Measurements from ENCODE around the gene DHX34. TPM values are rescaled to one million over a fixed set of nuclear protein-coding genes. Genes with fewer than 3 reads are reported as not detected.

The DHX34 gene, protein sequence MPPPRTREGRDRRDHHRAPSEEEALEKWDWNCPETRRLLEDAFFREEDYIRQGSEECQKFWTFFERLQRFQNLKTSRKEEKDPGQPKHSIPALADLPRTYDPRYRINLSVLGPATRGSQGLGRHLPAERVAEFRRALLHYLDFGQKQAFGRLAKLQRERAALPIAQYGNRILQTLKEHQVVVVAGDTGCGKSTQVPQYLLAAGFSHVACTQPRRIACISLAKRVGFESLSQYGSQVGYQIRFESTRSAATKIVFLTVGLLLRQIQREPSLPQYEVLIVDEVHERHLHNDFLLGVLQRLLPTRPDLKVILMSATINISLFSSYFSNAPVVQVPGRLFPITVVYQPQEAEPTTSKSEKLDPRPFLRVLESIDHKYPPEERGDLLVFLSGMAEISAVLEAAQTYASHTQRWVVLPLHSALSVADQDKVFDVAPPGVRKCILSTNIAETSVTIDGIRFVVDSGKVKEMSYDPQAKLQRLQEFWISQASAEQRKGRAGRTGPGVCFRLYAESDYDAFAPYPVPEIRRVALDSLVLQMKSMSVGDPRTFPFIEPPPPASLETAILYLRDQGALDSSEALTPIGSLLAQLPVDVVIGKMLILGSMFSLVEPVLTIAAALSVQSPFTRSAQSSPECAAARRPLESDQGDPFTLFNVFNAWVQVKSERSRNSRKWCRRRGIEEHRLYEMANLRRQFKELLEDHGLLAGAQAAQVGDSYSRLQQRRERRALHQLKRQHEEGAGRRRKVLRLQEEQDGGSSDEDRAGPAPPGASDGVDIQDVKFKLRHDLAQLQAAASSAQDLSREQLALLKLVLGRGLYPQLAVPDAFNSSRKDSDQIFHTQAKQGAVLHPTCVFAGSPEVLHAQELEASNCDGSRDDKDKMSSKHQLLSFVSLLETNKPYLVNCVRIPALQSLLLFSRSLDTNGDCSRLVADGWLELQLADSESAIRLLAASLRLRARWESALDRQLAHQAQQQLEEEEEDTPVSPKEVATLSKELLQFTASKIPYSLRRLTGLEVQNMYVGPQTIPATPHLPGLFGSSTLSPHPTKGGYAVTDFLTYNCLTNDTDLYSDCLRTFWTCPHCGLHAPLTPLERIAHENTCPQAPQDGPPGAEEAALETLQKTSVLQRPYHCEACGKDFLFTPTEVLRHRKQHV
- total RNA-seq (2022; extraction: Qiagen RNA extraction; ENCODE audit: low read depth), result 18.3 to 41.9 TPM (median 38.6 TPM) in 5 replicates

DNA sequence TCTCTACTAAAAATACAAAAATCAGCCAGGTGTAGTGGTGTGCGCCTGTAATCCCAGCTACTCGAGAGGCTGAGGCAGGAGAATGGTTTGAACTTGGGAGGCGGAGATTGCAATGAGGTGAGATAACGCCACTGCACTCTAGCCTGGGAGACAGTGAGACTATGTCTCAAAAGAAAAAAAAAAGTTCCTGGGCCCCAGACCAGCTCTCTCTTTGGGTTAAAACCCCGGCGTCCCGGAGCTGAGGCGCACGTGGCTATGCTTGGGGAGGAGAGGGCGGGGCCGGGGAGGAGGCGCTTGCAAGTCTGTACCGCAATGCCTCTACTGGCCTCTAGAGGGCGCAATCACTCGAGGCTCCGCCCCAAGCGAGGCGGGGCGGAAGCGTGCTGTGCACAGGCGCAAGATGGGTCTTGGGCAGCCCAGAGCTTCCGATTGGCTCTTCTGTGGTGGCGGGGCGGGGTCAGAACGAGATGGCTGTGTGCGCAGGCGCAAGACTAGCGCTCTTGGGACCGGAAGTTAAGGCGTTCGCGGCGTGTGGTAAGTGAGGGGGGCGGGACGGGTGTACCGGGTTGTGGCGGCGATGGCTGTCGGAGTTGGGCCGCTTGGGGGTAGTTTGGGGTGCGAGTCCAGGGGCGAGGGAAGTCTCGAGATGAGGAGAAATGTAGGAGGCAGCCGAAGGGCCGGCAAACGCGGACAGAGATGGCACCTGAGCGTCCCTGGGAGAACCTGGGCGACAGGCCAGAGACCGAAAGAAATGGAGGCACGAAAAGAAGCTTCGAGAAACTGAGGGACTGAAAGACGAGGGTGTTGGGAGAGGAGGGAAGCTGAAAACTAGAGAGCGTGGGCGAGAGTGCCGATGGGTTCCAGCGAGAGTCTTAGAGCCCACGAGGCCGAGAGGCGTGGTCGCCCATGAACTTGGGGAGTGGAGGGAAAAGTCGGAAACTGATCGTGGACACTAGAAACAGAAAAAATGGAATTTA, at the start of gene DHX34:
Gene DHX34, plus strand, starts transcription at position 497 of the 977 bp plus-strand sequence. CDS start 3,716 bp downstream, outside the sequence.

DNA sequence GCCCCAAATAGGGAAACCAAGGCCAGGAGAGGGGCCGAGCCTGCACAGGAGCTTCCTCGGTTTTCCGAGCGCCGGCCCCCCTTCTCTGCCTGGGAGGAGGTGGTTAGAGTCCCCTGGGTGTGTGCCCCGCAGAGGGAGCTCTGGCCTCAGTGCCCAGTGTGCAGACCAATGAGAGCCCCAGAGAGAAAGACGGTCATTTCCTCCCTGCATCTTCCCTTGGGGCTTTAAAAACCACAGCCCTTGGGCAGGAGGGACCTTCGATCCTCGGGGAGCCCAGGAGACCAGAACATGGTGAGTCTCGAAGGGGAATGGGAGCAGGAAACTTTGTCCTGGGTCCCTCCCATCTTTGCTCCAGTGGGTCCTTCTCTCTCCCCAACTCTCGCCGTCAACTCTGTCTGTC, 39.5 kb upstream of the DHX34 start, which contains the start of gene C5AR1:
Gene C5AR1, plus strand, starts transcription at position 254 of the 400 bp plus-strand sequence. Its CDS starts 35 bp downstream, at position 289.

DNA sequence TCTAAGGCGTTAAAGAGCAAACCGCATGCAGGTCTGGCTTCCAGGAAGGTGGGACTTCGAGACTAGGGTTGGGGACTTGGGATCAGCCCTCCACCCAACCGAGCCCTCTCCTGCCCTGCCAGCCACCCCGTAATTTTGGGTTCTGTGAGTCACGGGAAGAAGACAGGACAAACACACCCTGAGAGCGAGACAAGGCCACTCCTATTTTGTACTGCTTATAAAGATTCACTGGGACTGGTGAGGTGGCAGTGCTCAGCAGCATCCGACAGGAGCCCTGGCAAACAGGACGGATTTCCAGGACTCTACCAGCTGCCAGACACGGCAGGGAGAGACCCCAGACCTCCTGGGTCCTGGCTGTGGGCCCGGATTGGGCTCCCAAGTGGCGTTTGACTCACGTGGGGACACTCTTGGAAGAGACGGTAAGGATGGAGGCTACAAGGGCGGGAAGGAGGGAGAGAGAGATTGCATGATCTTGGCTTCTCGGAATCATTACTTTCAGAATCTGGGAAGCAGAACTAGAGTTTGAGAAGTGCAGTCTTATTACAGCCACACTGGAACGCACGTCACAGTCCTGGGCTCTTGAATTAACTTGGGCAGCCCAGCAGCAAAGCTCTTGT, 17.1 kb upstream of the DHX34 start, which contains the start of gene C5AR2:
Gene C5AR2, plus strand, starts transcription at position 245 of the 617 bp plus-strand sequence. CDS start 8,625 bp downstream, outside the sequence.

DNA sequence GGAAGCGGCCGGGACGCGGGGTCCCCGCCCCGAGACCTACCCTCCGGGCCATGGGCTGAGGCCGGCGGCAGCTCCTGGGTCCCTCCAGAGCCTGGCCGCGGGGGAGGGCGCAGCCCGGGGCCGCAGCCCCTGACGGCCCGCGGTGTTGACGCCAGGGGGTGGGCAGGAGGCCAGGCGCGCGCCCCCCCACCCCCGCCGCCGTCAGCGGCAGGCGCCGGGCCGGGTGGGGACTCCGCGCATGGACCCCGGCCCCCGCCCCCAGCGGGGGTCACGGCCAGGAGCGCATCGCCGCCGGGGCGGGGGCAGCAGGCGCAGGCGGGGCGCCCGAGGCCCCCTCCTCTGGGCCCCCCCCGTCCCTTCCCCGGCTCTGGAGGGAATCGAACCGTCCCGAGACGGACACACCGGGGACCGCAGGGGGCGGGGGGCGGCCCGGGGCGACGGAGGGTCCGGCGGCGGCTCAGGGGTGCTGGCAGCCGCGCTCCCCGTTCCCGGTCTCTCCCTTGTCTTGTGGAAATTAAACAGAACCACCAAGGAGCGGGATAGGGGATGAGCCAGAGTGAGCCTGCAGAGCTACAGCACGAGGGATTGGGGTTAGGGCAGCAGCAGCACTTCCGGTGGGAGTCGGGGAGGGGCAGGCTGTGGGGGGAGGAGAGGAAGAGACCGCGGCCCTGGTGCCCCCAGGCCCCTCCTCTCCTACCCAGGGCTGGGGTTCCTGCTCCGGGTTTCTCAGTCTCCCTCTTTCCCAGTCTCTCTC, 70.1 kb downstream of the DHX34 start, which contains the start of gene MEIS3:
Gene MEIS3, minus strand, starts transcription at position 498 of the 754 bp plus-strand sequence. Its CDS starts 446 bp downstream, at position 52.

Other genes starting within 250 kb of the DHX34 start
- gene ZC3H4, start 235.5 kb upstream of the DHX34 start, total RNA-seq (2022; extraction: Qiagen RNA extraction; ENCODE audit: low read depth), result 18.4 to 23.8 TPM (median 20.5 TPM) in 5 replicates
- 208 to 237 TPM (median 216 TPM) in 5 replicates for gene SAE1, start 218.5 kb upstream of the DHX34 start, total RNA-seq (2022; extraction: Qiagen RNA extraction; ENCODE audit: low read depth)
- gene BBC3, start 118.1 kb upstream of the DHX34 start, total RNA-seq (2022; extraction: Qiagen RNA extraction; ENCODE audit: low read depth), result 14.6 to 30.6 TPM (median 28.4 TPM) in 5 replicates
- 21.5 to 29.7 TPM (median 25.9 TPM) in 5 replicates for gene CCDC9, start 92.8 kb upstream of the DHX34 start, total RNA-seq (2022; extraction: Qiagen RNA extraction; ENCODE audit: low read depth)
- gene INAFM1, start 74.4 kb upstream of the DHX34 start, total RNA-seq (2022; extraction: Qiagen RNA extraction; ENCODE audit: low read depth), result 4.4 to 12.1 TPM (median 10.8 TPM) in 5 replicates
- 1.6 to 3.0 TPM (median 2.5 TPM) in 5 replicates for gene C5AR1, start 39.5 kb upstream of the DHX34 start, total RNA-seq (2022; extraction: Qiagen RNA extraction; ENCODE audit: low read depth)
- 3.1 to 10.0 TPM (median 7.5 TPM) in 5 replicates for gene C5AR2, start 17.1 kb upstream of the DHX34 start, total RNA-seq (2022; extraction: Qiagen RNA extraction; ENCODE audit: low read depth)
- gene MEIS3, start 70.2 kb downstream of the DHX34 start, total RNA-seq (2022; extraction: Qiagen RNA extraction; ENCODE audit: low read depth), result 28.9 to 46.6 TPM (median 36.9 TPM) in 5 replicates
- gene SLC8A2, start 122.6 kb downstream of the DHX34 start, total RNA-seq (2022; extraction: Qiagen RNA extraction; ENCODE audit: low read depth), result 0.18 to 1.1 TPM (median 0.40 TPM) in 5 replicates
- 18.5 to 21.5 TPM (median 19.6 TPM) in 5 replicates for gene KPTN, start 134.9 kb downstream of the DHX34 start, total RNA-seq (2022; extraction: Qiagen RNA extraction; ENCODE audit: low read depth)
- 84.2 to 111 TPM (median 92.8 TPM) in 5 replicates for gene NAPA, start 165.7 kb downstream of the DHX34 start, total RNA-seq (2022; extraction: Qiagen RNA extraction; ENCODE audit: low read depth)
- gene ZNF541, start 223.8 kb downstream of the DHX34 start, total RNA-seq (2022; extraction: Qiagen RNA extraction; ENCODE audit: low read depth), result not detected in 5 replicates